Measurements from ENCODE around the gene ZNF536.

DNA sequence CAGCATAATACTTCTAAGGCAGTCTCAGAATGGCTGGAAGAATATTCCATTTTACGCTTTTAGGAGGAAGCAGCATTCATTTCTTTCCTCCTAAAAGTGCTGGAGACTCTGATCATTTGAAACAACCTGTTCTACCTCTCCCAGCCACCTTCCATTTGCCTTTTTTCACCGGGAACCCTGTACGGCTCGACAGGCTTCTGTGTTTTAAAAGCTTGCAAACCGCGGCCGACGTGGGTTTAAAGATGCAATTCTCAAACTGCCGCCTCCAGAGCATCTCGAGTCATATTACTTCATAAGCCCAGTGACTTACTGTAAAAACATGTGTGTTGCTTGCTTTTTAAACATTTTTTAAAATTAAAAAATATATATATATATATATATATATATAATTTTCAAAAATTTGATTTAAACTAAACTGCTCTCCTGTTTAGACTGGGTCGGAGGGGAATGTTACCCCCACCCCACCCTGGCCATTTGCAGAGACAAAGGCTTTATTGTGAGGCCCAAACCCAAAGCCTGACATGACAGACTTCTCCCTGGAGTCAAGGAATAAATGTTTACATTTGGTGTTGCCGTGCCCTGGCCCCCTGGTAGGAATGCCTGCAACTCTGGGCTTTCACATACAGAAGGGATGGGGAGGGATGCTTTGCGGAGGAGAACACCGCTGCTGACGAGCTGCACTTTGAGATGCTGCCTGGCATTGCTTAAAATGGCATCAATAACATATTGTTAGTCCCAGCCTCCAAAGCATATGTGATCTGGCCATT lies 30.4 kb downstream of the ZNF536 start:
- TF ChIP-seq KLF10 (CRISPR knock-in tag; IDR thresholded peaks at IDR 0.05), result no peak
- TF ChIP-seq, protein P1, sequence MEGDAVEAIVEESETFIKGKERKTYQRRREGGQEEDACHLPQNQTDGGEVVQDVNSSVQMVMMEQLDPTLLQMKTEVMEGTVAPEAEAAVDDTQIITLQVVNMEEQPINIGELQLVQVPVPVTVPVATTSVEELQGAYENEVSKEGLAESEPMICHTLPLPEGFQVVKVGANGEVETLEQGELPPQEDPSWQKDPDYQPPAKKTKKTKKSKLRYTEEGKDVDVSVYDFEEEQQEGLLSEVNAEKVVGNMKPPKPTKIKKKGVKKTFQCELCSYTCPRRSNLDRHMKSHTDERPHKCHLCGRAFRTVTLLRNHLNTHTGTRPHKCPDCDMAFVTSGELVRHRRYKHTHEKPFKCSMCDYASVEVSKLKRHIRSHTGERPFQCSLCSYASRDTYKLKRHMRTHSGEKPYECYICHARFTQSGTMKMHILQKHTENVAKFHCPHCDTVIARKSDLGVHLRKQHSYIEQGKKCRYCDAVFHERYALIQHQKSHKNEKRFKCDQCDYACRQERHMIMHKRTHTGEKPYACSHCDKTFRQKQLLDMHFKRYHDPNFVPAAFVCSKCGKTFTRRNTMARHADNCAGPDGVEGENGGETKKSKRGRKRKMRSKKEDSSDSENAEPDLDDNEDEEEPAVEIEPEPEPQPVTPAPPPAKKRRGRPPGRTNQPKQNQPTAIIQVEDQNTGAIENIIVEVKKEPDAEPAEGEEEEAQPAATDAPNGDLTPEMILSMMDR (IDR thresholded peaks at IDR 0.05 in 2 of 3, conservative IDR thresholded peaks at IDR 0.05 in 1 of 3; ENCODE audit: insufficient read depth in 2 of 3, low read depth in 1 of 3, low read length in 3 of 3), result no peak
- TF ChIP-seq STAT5A (IDR thresholded peaks at IDR 0.05; ENCODE audit: borderline replicate concordance, low read length), result no peak
- TF ChIP-seq NR1H2 (CRISPR knock-in tag; IDR thresholded peaks at IDR 0.05), result no peak
- TF ChIP-seq PHB (CRISPR knock-in tag; IDR thresholded peaks at IDR 0.05), result no peak
- no peak for TF ChIP-seq POLR2A (conservative IDR thresholded peaks at IDR 0.05)
- TF ChIP-seq ARNT (IDR thresholded peaks at IDR 0.05), result no peak
- TF ChIP-seq MXI1 (IDR thresholded peaks at IDR 0.05; ENCODE audit: low read depth, low read length), result no peak
- no peak for TF ChIP-seq CAMTA2 (CRISPR knock-in tag; conservative IDR thresholded peaks at IDR 0.05)
